VCaP (cell line): ENCODE measurements around the gene CABLES2.

Experiments used
- H3K27ac ChIP-seq: fragments of 450-650 bp; 2 replicates; pipeline ENCODE4 v1.5.1; 2017
- CTCF ChIP-seq: fragments of 450-650 bp; conservative IDR thresholded peaks from 2 replicates; pipeline ENCODE4 v1.5.1; 2017; ENCODE audit warnings: mild to moderate bottlenecking, moderate library complexity

Gene CABLES2

GRCh38 chr20:62374331-62375152 is 32.5 kb downstream of the CABLES2 start:
- H3K27ac ChIP-seq = peak overlapping the region; percentile 51
- no peak for TF ChIP-seq CTCF

GRCh38 chr20:62373631-62374179 is 33.4 kb downstream of the CABLES2 start:
- peak overlapping the region; percentile 51 for H3K27ac ChIP-seq

- no peak for TF ChIP-seq CTCF
- no peak overlapping the region for H3K27ac ChIP-seq
Observed at GRCh38 chr20:62372042-62372993, 34.8 kb downstream of the CABLES2 start.

- H3K27ac ChIP-seq = no peak overlapping the region
- TF ChIP-seq CTCF = no peak
Observed at GRCh38 chr20:62371588-62372041, 35.5 kb downstream of the CABLES2 start.

- no peak overlapping the region for H3K27ac ChIP-seq
- TF ChIP-seq CTCF = no peak
Observed at GRCh38 chr20:62370807-62371587, 36.1 kb downstream of the CABLES2 start.

- TF ChIP-seq CTCF = no peak
- no peak overlapping the region for H3K27ac ChIP-seq
Observed at GRCh38 chr20:62370115-62370806, 36.8 kb downstream of the CABLES2 start.

- no peak overlapping the region for H3K27ac ChIP-seq
- no peak for TF ChIP-seq CTCF
Observed at GRCh38 chr20:62369815-62370114, 37.3 kb downstream of the CABLES2 start.
